Keratinocyte (primary cell): ENCODE measurements around the gene ITPK1.

Experiments
- EZH2 ChIP-seq: IDR thresholded peaks from one replicate; pipeline ENCODE4 v1.6.1; 2012; ENCODE audit warnings: inconsistent platforms, mild to moderate bottlenecking, low read length, moderate library complexity
- TF ChIP-seq, protein P1 (sequence below), 3 experiments: IDR thresholded peaks in 1 of 3; conservative IDR thresholded peaks in 1 of 3; optimal IDR thresholded peaks in 1 of 3; 2 replicates in 2 of 3; 3 replicates in 1 of 3; pipeline versions ENCODE3 to v1.5.1; 2011; ENCODE audit warnings: low read length in 3 of 3, mild to moderate bottlenecking in 3 of 3, moderate library complexity in 2 of 3, control low read depth in 1 of 3, inconsistent platforms in 1 of 3; ENCODE audit not compliant: insufficient read depth in 2 of 3; ENCODE audit errors: extremely low read depth in 1 of 3

DNA sequence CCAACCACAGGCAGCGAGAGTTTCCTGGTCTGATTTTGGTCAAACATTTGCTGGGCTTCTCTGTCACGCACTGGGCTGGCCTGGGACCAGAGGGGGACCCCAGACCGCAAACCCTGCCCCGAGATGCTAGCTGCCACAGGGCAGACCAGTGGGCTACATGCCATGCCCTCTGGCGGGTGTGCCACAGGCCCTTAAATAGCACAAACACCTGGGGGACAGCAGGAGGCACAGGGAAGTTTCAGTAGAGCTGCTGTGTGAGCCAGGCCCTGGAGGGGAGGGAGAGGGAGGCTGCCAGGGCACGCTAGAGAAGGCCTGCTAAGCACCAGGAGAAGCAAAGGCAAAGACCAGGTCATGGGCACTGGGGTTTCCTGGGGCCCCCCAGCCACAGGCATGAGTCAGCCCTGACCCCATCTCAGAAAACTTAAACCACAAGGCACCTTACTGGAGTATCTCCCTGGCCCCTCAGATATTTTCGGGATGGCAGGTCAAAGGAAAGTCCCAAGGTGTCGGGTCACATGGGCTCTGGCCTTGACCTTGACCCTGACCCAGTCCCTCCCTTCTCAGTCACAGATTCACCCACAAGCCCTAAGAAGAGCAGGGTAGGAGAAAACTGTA, 29.2 kb downstream of the ITPK1 start:
- no peak for TF ChIP-seq EZH2
- TF ChIP-seq, protein P1, sequence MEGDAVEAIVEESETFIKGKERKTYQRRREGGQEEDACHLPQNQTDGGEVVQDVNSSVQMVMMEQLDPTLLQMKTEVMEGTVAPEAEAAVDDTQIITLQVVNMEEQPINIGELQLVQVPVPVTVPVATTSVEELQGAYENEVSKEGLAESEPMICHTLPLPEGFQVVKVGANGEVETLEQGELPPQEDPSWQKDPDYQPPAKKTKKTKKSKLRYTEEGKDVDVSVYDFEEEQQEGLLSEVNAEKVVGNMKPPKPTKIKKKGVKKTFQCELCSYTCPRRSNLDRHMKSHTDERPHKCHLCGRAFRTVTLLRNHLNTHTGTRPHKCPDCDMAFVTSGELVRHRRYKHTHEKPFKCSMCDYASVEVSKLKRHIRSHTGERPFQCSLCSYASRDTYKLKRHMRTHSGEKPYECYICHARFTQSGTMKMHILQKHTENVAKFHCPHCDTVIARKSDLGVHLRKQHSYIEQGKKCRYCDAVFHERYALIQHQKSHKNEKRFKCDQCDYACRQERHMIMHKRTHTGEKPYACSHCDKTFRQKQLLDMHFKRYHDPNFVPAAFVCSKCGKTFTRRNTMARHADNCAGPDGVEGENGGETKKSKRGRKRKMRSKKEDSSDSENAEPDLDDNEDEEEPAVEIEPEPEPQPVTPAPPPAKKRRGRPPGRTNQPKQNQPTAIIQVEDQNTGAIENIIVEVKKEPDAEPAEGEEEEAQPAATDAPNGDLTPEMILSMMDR (optimal IDR thresholded peaks at IDR 0.05 in 1 of 3, IDR thresholded peaks at IDR 0.05 in 1 of 3, conservative IDR thresholded peaks at IDR 0.05 in 1 of 3; ENCODE audit: extremely low read depth in 1 of 3, insufficient read depth in 2 of 3, low read length in 3 of 3) = no peak
